Stimulated activated CD4-positive, alpha-beta T cell treated with anti-CD3 and anti-CD28 coated beads, Interleukin-4, amount 100 ng/mL, for 48 hours (primary cell): ENCODE results near the gene FLT1.

Source experiments
- DNase-seq, 2 donors: peaks; one replicate each; pipeline ENCODE4 v3.0.0-alpha.2; 2020; ENCODE audit warnings: low read depth in 2 of 2

FLT1 gene

GRCh38 chr13:28458608-28459007 is 36.3 kb downstream of the FLT1 start:
- no peak for DNase-seq

- no peak for DNase-seq
Observed at GRCh38 chr13:28458051-28458450, 36.9 kb downstream of the FLT1 start.

GRCh38 chr13:28457521-28457920 is 37.4 kb downstream of the FLT1 start:
- DNase-seq: no peak

GRCh38 chr13:28455580-28456194 is 39.2 kb downstream of the FLT1 start:
- no peak for DNase-seq

GRCh38 chr13:28452755-28453154 is 42.2 kb downstream of the FLT1 start:
- no peak for DNase-seq

GRCh38 chr13:28451482-28452217 is 43.3 kb downstream of the FLT1 start:
- DNase-seq: no peak

- no peak for DNase-seq
Observed at GRCh38 chr13:28449826-28450773, 44.8 kb downstream of the FLT1 start.

- DNase-seq: no peak
Observed at GRCh38 chr13:28448651-28449358, 46.1 kb downstream of the FLT1 start.

GRCh38 chr13:28447989-28448388 is 46.9 kb downstream of the FLT1 start:
- no peak for DNase-seq

- no peak for DNase-seq
Observed at GRCh38 chr13:28447206-28447605, 47.7 kb downstream of the FLT1 start.

GRCh38 chr13:28442839-28443238 is 52.1 kb downstream of the FLT1 start:
- no peak for DNase-seq

GRCh38 chr13:28441529-28441928 is 53.4 kb downstream of the FLT1 start:
- no peak for DNase-seq

- DNase-seq: no peak
Observed at GRCh38 chr13:28440774-28441504, 54.0 kb downstream of the FLT1 start.

- no peak for DNase-seq
Observed at GRCh38 chr13:28438598-28439334, 56.2 kb downstream of the FLT1 start.

GRCh38 chr13:28438067-28438466 is 56.9 kb downstream of the FLT1 start:
- DNase-seq: no peak

GRCh38 chr13:28435917-28436316 is 59.0 kb downstream of the FLT1 start:
- no peak for DNase-seq

- no peak for DNase-seq
Observed at GRCh38 chr13:28434926-28435325, 60.0 kb downstream of the FLT1 start.

- no peak for DNase-seq
Observed at GRCh38 chr13:28432816-28433560, 61.9 kb downstream of the FLT1 start.

GRCh38 chr13:28429685-28430290 is 65.1 kb downstream of the FLT1 start:
- no peak for DNase-seq
